ENCODE data around the gene FIGN.

Gene FIGN

DNA sequence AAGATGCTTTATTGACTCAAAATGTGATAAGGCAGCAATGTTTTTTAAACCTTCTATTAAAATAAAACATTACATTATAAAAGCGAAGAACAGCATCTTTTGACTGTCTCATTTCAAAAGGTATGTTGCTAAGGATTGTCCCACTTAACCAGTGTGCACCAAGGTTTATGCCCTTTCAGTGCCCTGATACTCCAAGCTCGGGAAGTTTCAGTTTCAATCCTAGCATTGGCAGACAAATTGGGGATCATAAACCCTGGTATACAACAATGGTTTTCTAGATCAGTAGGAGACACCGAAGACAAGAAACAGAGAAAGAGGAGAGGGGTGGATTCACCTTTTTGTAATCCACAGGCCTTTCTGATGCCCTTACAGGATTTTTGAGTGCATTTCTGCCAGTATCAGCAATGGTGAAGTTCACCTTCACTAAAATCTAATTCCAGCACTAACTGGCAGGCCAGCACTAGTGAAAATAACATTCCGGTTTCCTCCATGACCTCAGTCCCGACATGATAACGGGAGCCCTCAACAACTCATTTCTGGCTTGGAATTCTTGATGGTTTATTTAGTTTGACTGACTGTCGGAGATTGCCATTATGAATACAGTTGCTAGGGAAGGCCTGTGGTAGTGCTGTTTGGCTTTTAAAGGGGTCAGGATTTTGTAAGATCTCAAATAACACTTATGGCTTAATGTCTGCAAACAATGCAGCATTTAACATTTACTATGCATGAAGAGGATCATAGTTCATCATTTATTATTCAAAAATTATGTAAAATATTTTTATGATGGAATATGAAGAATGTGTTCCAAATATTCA lies 33.3 kb upstream of the FIGN start:
- no peak overlapping the region for H3K27ac ChIP-seq
- no peak overlapping the region for H3K9ac ChIP-seq (ENCODE audit: insufficient read length)
- no peaks in the 10 kb centered on the region for H3K36me3 ChIP-seq (ENCODE audit: insufficient read depth, low read length)
- no peak for DNase-seq (ENCODE audit: low read depth, low spot score)
- TF ChIP-seq EZH2 (IDR thresholded peaks at IDR 0.05): no peak
- TF ChIP-seq POLR2AphosphoS5 (IDR thresholded peaks at IDR 0.05; ENCODE audit: borderline replicate concordance, low read depth, low read length): no peak
- no peak for TF ChIP-seq FOXP2 (optimal IDR thresholded peaks at IDR 0.05; ENCODE audit: control extremely low read depth, extremely low read length, insufficient read depth)
- H3K9me3 ChIP-seq (ENCODE audit: low read depth, low read length): no peaks in the 10 kb centered on the region
- H3K4me3 ChIP-seq: no peak overlapping the region

GRCh38 chr2:163767097-163767496 lies 31.3 kb upstream of the FIGN start:
- Histone ChIP-seq H3K36me3 (ENCODE audit: insufficient read depth, low read length) (no peaks in the 10 kb centered on the region), H3K27ac (no peak overlapping the region), H3K4me3 (no peak overlapping the region), H3K9ac (ENCODE audit: insufficient read length) (no peak overlapping the region), H3K9me3 (ENCODE audit: low read depth, low read length) (no peaks in the 10 kb centered on the region)
- DNase-seq (ENCODE audit: low read depth, low spot score): no peak
- TF ChIP-seq FOXP2 (optimal IDR thresholded peaks at IDR 0.05; ENCODE audit: control extremely low read depth, extremely low read length, insufficient read depth) (no peak), POLR2AphosphoS5 (IDR thresholded peaks at IDR 0.05; ENCODE audit: borderline replicate concordance, low read depth, low read length) (no peak), EZH2 (IDR thresholded peaks at IDR 0.05) (no peak)

DNA sequence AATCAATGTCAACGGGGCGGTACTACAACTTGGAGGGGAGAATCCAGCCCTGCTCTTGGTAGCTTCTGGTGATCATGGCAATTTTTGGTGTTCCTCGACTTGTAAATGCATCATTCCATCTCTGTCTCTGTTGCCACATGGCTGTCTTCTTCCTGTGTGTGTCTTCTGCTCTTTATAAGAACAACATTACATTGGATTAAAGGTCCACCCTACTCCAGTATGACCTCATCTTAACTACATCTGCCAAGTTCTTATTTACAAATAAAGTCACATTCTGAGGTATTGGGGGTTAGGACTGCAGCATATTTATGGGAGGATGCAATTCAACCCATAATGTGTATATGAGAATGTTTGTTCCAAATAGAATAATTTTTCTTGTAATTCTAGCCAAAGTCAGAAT lies 28.8 kb upstream of the FIGN start:
- no peak overlapping the region for H3K4me3 ChIP-seq
- no peak for DNase-seq (ENCODE audit: low read depth, low spot score)
- no peaks in the 10 kb centered on the region for H3K36me3 ChIP-seq (ENCODE audit: insufficient read depth, low read length)
- TF ChIP-seq FOXP2 (optimal IDR thresholded peaks at IDR 0.05; ENCODE audit: control extremely low read depth, extremely low read length, insufficient read depth): no peak
- TF ChIP-seq POLR2AphosphoS5 (IDR thresholded peaks at IDR 0.05; ENCODE audit: borderline replicate concordance, low read depth, low read length): no peak
- no peak for TF ChIP-seq EZH2 (IDR thresholded peaks at IDR 0.05)
- no peak overlapping the region for H3K27ac ChIP-seq
- H3K9ac ChIP-seq (ENCODE audit: insufficient read length): no peak overlapping the region
- H3K9me3 ChIP-seq (ENCODE audit: low read depth, low read length): no peaks in the 10 kb centered on the region

GRCh38 chr2:163759013-163759412 lies 23.2 kb upstream of the FIGN start:
- no peaks in the 10 kb centered on the region for H3K36me3 ChIP-seq (ENCODE audit: insufficient read depth, low read length)
- DNase-seq (ENCODE audit: low read depth, low spot score): no peak
- H3K9me3 ChIP-seq (ENCODE audit: low read depth, low read length): no peaks in the 10 kb centered on the region
- TF ChIP-seq FOXP2 (optimal IDR thresholded peaks at IDR 0.05; ENCODE audit: control extremely low read depth, extremely low read length, insufficient read depth): no peak
- no peak for TF ChIP-seq EZH2 (IDR thresholded peaks at IDR 0.05)
- no peak for TF ChIP-seq POLR2AphosphoS5 (IDR thresholded peaks at IDR 0.05; ENCODE audit: borderline replicate concordance, low read depth, low read length)
- H3K27ac ChIP-seq: no peak overlapping the region
- no peak overlapping the region for H3K4me3 ChIP-seq
- H3K9ac ChIP-seq (ENCODE audit: insufficient read length): no peak overlapping the region

DNA sequence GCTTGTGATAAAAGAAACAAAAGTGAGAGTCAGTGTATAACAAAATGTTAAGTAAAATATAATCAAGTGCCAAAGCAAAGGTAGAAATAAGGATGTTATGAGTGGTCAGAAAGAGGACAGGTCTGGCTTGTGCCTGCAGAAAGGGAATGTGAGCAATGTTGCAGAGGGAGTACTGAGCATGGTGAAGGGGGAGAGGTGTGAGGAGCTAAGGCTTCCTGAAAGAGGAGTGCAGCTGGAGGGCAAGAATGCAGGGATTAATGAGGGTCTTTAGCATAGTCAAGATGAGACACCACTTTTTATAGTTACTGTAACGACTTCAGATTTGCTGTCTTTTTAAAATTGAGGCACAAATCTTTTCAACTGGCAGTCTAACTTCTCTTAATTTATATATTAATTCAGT lies 22.0 kb upstream of the FIGN start:
- TF ChIP-seq POLR2AphosphoS5 (IDR thresholded peaks at IDR 0.05; ENCODE audit: borderline replicate concordance, low read depth, low read length): no peak
- no peak for TF ChIP-seq EZH2 (IDR thresholded peaks at IDR 0.05)
- TF ChIP-seq FOXP2 (optimal IDR thresholded peaks at IDR 0.05; ENCODE audit: control extremely low read depth, extremely low read length, insufficient read depth): no peak
- Histone ChIP-seq H3K4me3 (no peak overlapping the region), H3K9me3 (ENCODE audit: low read depth, low read length) (no peaks in the 10 kb centered on the region), H3K9ac (ENCODE audit: insufficient read length) (no peak overlapping the region), H3K27ac (no peak overlapping the region), H3K36me3 (ENCODE audit: insufficient read depth, low read length) (no peaks in the 10 kb centered on the region)
- DNase-seq (ENCODE audit: low read depth, low spot score): no peak

GRCh38 chr2:163756588-163756987 lies 20.8 kb upstream of the FIGN start:
- H3K9ac ChIP-seq (ENCODE audit: insufficient read length): no peak overlapping the region
- no peaks in the 10 kb centered on the region for H3K36me3 ChIP-seq (ENCODE audit: insufficient read depth, low read length)
- TF ChIP-seq EZH2 (IDR thresholded peaks at IDR 0.05): no peak
- no peak for TF ChIP-seq FOXP2 (optimal IDR thresholded peaks at IDR 0.05; ENCODE audit: control extremely low read depth, extremely low read length, insufficient read depth)
- no peak for TF ChIP-seq POLR2AphosphoS5 (IDR thresholded peaks at IDR 0.05; ENCODE audit: borderline replicate concordance, low read depth, low read length)
- H3K4me3 ChIP-seq: no peak overlapping the region
- no peak overlapping the region for H3K27ac ChIP-seq
- no peaks in the 10 kb centered on the region for H3K9me3 ChIP-seq (ENCODE audit: low read depth, low read length)
- DNase-seq (ENCODE audit: low read depth, low spot score): no peak

DNA sequence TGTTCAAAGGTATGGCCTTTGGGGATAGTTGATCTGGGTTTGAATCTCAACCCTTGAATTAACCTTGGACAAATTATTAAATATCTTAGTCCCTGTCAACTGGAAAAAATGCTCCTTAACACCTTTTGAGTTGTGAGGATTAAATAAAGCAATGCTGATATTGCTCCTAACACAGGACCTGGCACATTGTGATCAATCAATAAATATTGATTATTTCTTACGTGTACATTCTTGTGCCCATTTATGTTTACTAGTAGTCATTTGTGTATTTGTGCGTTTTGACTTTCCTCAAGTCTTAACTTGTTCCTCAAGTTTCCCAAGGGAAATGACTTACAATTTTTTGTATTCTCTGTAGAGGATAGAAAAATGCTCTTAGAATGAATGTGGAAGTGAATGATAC lies 19.6 kb upstream of the FIGN start:
- Histone ChIP-seq H3K9ac (ENCODE audit: insufficient read length) (no peak overlapping the region), H3K36me3 (ENCODE audit: insufficient read depth, low read length) (no peaks in the 10 kb centered on the region), H3K9me3 (ENCODE audit: low read depth, low read length) (no peaks in the 10 kb centered on the region), H3K4me3 (no peak overlapping the region), H3K27ac (no peak overlapping the region)
- TF ChIP-seq EZH2 (IDR thresholded peaks at IDR 0.05): no peak
- no peak for TF ChIP-seq FOXP2 (optimal IDR thresholded peaks at IDR 0.05; ENCODE audit: control extremely low read depth, extremely low read length, insufficient read depth)
- TF ChIP-seq POLR2AphosphoS5 (IDR thresholded peaks at IDR 0.05; ENCODE audit: borderline replicate concordance, low read depth, low read length): no peak
- DNase-seq (ENCODE audit: low read depth, low spot score): no peak

- no peaks in the 10 kb centered on the region for H3K36me3 ChIP-seq (ENCODE audit: insufficient read depth, low read length)
- no peak overlapping the region for H3K9ac ChIP-seq (ENCODE audit: insufficient read length)
- H3K9me3 ChIP-seq (ENCODE audit: low read depth, low read length): no peaks in the 10 kb centered on the region
- no peak for TF ChIP-seq EZH2 (IDR thresholded peaks at IDR 0.05)
- no peak for TF ChIP-seq POLR2AphosphoS5 (IDR thresholded peaks at IDR 0.05; ENCODE audit: borderline replicate concordance, low read depth, low read length)
- no peak for TF ChIP-seq FOXP2 (optimal IDR thresholded peaks at IDR 0.05; ENCODE audit: control extremely low read depth, extremely low read length, insufficient read depth)
- H3K27ac ChIP-seq: no peak overlapping the region
- no peak overlapping the region for H3K4me3 ChIP-seq
- no peak for DNase-seq (ENCODE audit: low read depth, low spot score)
Measured at GRCh38 chr2:163753726-163754125, 17.9 kb upstream of the FIGN start.

DNA sequence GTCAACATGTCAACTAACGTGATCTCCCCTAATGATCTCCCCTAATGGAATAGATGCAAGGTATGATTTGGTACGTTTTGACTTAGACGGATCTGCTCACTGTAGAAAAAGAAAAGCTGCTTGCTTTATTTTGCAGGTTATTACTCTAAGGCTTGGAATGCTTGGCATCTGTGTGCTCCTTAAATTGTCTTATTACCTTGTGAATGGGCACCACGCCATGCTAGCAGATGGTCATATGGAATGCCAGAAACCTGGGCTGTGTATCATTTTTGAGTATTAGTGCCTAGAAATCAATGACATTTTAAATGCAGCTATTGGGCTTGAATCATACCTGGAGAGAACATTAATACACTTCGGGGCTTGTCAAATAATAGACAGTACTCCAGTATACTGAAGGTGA lies 16.5 kb upstream of the FIGN start:
- Histone ChIP-seq H3K9ac (ENCODE audit: insufficient read length) (no peak overlapping the region), H3K27ac (no peak overlapping the region), H3K9me3 (ENCODE audit: low read depth, low read length) (no peaks in the 10 kb centered on the region), H3K4me3 (no peak overlapping the region), H3K36me3 (ENCODE audit: insufficient read depth, low read length) (no peaks in the 10 kb centered on the region)
- no peak for DNase-seq (ENCODE audit: low read depth, low spot score)
- TF ChIP-seq FOXP2 (optimal IDR thresholded peaks at IDR 0.05; ENCODE audit: control extremely low read depth, extremely low read length, insufficient read depth) (no peak), EZH2 (IDR thresholded peaks at IDR 0.05) (no peak), POLR2AphosphoS5 (IDR thresholded peaks at IDR 0.05; ENCODE audit: borderline replicate concordance, low read depth, low read length) (no peak)

Data from SK-N-MC (cell line).